Stimulated activated CD4-positive, alpha-beta T cell treated with anti-CD3 and anti-CD28 coated beads, Interleukin-2, amount 100 ng/mL, for 24 hours (primary cell): ENCODE results near the gene CLP1.
A peak's percentile ranks its signal among the peaks of the same experiment; 100 is the strongest.
"Not testable (repeated sequence)": the region's sequence is repeated elsewhere in the genome, so short reads cannot be mapped to it uniquely, and the experiment has no call there.

ENCODE experiments used
- DNase-seq, 2 donors: peaks; one replicate each; pipeline ENCODE4 v3.0.0-alpha.2; 2020

The CLP1 gene

DNA sequence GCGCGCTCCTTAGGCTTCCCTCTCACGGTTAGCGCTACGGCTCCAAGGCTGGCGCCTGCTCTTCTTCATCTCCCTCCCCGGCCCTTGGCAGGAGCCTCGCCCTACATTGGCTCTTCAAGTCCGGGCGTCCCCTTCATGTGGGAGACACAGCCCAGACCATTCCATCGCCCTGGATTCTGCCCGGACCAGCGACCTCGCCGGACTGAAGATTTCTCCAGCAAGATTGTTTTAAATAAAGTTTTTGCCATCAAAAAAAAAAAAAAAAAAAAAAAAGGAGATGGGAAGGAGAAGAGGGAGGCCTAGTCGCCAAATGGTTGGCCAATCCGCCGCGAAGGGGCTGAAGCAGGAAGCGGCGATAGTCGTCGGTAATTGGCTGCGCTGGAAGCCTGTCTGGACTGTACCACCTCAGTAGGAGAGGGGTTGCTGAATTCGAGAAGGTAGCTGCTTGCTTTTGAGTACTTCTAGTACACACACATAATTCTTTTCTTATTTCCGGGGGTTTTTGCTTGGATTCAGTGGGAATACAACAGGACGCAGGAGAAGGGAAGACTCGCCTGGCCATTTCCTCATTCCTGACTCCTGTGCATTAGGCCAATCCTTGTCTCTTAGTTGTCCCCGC is 9.7 kb downstream of the CLP1 start:
- DNase-seq, result peak; percentile 86 to 90

DNA sequence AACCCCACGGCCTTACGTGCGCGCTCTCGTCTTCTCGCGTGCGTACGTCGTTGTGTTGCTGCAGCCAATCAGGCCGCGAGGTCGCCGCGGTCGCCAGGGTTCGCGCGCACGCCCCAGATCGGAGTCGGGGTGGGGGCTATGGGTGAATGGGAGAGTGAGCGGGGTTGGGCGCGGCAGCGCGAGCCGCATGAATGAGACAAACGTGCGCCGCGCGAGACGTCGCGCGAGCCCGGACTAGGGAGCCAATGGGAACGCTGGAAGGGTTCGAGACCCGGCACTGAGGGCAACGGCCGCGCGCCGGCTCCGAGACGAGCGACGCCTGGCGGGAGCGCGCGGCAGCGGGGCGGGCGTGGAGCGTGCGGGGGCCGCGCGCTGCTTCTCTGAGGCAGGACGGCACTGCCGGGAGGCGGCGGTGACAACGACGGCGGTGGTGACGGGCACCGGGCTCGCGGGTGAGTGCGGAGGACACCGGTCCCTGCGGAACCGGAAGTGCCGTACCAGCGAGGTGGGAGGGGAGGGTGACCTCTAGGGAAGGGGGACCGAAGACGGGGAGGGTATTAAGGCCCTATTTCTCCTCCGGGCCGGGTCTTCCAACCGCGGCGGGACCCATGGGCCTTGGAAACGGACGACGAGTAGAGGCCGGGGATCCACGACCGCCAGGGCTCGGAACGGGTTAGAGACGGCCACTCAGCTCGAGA is 10.3 kb downstream of the CLP1 start, which contains the start of gene ZDHHC5:
ZDHHC5 (plus strand) TSS at position 379 of the 698 bp plus-strand sequence. CDS start 4,977 bp downstream, outside the sequence.
- DNase-seq, result peak; percentile 98 to 99

DNA sequence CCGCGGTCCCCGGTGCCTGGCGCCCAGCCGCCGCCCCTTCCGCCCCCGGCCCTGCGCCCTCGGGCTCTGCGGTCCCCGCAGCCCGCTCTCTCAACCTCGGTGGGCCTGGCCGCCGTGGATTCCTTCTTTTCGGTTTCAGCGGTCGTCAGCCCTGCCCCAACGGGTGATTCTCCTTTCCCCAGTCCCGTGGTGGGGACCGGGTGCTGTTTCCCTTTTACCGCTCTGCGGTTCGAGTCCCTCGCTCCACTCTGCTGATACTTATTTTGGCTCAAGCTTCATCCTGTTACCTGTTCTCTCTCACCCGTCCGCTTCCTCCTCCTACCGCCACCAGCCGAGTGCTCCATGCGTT is 10.8 kb downstream of the CLP1 start:
- DNase-seq, result peak in 1 of 2 donors; percentile 55

DNA sequence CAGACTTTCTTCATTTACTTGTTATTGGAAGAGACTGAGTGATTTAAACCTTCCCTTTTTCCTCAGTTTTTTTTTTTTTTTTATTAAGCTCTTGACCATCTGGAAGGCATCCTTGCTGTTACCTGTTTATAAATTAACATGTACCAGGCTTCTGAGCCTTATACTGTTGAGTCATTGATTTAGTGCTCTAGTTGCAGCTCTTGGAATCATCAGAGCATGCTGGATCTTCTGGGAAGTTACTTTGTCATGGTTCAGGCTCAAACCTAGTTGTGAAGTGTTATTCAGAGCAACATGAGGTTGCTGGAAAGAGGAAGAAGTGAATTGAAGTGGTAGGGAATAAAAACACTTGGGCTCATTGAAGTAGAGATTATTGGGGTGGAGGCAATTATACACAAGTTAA is 16.7 kb downstream of the CLP1 start:
- DNase-seq, result no peak

DNA sequence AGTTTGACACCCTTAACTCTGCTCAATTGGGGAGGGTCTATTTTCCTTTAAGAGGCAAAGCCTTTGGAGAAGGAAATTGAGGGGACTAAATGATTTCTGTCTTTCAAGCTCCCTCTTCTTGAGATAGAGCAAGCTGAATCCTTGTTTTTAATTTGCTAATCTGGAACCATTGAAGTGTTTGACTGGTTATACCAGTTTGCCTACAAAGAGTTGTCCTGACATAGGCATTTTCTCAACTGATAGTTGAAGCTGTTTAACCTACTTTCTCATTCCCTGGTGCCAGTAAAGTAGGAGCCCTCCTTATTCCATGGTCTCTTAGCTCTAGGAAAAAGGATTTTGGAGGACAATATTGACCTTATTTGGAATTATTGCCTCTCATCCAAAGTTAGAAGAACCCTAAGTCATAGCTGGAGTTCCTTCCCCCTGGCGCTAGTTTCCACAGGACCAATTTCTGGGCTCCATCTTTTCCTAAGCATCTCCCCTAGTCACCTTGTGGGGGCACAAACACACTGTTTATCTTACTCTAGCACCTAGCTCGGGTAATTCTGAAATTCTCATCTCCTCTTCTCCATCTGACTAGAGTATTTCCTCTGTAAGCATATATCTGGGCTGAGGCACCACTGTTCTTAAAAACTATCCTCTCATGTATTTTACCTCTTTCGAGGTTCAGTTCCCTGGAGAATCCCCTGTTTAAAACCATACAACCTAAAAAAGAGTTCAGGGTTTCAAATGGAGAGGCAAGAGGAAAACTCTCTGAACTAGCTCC is 17.8 kb downstream of the CLP1 start:
- no peak for DNase-seq

DNA sequence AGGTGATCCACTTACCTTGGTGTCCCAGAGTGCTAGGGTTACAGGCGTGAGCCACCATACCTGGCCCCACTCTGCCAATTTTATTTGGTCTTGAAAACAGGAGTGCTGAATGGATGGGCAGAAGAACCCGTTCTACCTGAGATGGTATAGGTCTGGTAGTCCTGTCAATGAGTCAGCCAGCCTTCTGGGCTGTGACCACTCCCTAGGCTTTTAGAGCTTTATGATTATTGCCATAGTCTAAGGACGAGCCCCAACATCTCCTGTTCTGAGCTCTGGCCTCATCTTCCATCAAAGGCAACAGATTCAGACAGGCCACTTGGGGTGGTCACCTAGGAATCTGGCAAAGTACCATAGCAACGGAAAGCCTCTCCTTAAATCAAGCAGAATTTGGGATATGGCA is 21.8 kb downstream of the CLP1 start:
- DNase-seq, result no peak

DNA sequence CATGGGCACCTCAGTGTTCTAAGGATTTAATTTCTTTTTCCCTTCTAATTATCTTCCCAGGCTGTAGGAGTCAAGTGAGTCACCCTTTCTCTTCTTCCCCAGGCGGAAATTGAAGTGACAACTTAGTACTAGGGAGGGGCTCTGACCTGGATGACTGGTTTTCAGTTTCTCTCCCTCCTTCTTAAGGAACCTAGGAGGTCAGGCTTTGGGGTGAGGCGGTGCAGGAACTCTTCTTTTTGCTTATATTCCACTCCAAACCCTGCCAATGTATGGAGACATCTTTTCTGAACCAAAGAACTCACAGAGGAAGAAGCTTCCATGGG is 23.0 kb downstream of the CLP1 start:
- no peak for DNase-seq

- no peak for DNase-seq
Measured at GRCh38 chr11:57681168-57681567, 23.6 kb downstream of the CLP1 start.

- DNase-seq, result not testable (repeated sequence)
Measured at GRCh38 chr11:57690474-57690873, 32.9 kb downstream of the CLP1 start.

GRCh38 chr11:57698843-57699365 is 41.3 kb downstream of the CLP1 start:
- no peak for DNase-seq

- DNase-seq, result no peak
Measured at GRCh38 chr11:57699813-57700212, 42.3 kb downstream of the CLP1 start.

DNA sequence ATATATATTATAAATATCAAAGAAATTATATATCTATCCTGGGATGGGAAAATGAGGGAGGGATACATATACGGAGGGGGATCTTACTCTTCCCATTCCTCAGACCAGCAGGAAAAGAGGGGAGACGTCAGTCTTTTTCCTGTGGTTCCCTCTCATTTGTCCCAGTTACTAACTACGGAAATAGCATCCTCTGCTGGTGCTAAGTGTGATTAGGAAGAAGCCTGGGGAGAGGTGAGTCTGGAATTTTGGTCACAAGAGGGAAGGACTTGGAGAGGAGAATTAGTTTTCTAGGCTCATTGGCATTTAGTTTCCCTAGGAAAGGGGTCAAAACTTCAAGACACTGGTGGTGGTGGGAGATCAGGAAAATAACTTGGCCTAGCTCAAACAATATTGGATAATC is 42.9 kb downstream of the CLP1 start:
- no peak for DNase-seq

GRCh38 chr11:57703341-57703740 is 45.8 kb downstream of the CLP1 start:
- no peak for DNase-seq

GRCh38 chr11:57704932-57705331 is 47.4 kb downstream of the CLP1 start:
- DNase-seq, result no peak

- not testable (repeated sequence) for DNase-seq
Measured at GRCh38 chr11:57705432-57705831, 47.9 kb downstream of the CLP1 start.

GRCh38 chr11:57709802-57710367 is 52.3 kb downstream of the CLP1 start:
- no peak for DNase-seq
